ENCODE results near the gene RAB6B. TPM values are rescaled to one million over a fixed set of nuclear protein-coding genes. Genes with fewer than 3 reads are reported as not detected.

Gene RAB6B
- total and polyA plus RNA-seq, 2 donors (not counting 1 experiment from before 2014, with no cell fraction given): 0.83 to 1.5 TPM

- Histone ChIP-seq H3K79me2 (ENCODE audit: control insufficient read depth, insufficient read depth, low read length) (no peaks in the 10 kb centered on the region), H4K20me1 (ENCODE audit: control insufficient read depth, extremely low read depth, insufficient read depth, low read length) (no peaks in the 10 kb centered on the region), H3K4me3 (replicated peaks in 1 of 4; ENCODE audit: control extremely low read depth in 1 of 4, insufficient read depth in 1 of 4, low read depth in 3 of 4, low read length in 4 of 4) (no peak overlapping the region), H2AFZ (ENCODE audit: low read length) (no peak overlapping the region), H3K27ac (ENCODE audit: insufficient read depth, low read length) (no peak overlapping the region), H3K27me3 (ENCODE audit: control insufficient read depth, insufficient read depth, low read length) (no peaks in the 10 kb centered on the region), H3K4me2 (ENCODE audit: extremely low read depth, insufficient read depth, low read length) (no peak overlapping the region), H3K36me3 (ENCODE audit: control insufficient read depth, insufficient read depth, low read length) (no peaks in the 10 kb centered on the region), H3K4me1 (ENCODE audit: control insufficient read depth, extremely low read depth, insufficient read depth, low read length) (no peaks in the 10 kb centered on the region), H3K9ac (ENCODE audit: insufficient read depth, low read length) (no peak overlapping the region), H3K9me3 (ENCODE audit: control insufficient read depth, insufficient read depth, low read depth, low read length) (no peaks in the 10 kb centered on the region)
- DNase-seq (ENCODE audit: low read depth in 2 of 2): no peak
- no peak for TF ChIP-seq EZH2 (IDR thresholded peaks at IDR 0.05; ENCODE audit: low read length, missing control alignments)
- no peak for TF ChIP-seq CTCF (conservative IDR thresholded peaks at IDR 0.05 in 1 of 2, IDR thresholded peaks at IDR 0.05 in 1 of 2; ENCODE audit: low read depth in 1 of 2, low read length in 2 of 2)
These were observed 66.9 kb downstream of the RAB6B start for GRCh38 chr3:133828576-133829309.

DNA sequence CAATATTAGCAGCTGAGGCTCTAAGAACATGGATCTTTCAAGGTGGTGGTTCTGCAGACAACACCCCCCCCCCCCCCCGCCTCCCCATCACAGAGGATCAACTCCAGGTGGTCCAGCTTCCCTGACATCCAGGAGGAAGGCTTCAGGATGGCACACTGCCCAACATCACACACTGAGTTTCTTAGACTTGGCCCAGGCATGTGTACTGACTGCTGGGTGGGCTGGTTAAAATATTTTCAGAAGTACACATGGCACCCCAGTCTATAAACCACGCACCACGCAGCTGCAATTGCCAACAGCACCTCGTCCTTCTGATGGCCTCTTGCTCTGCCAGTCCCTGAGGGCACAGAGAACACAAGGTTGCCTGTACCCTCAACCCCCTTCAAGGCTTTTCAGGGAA, 68.0 kb downstream of the RAB6B start:
- no peak overlapping the region for H3K9ac ChIP-seq (ENCODE audit: insufficient read depth, low read length)
- no peaks in the 10 kb centered on the region for H3K9me3 ChIP-seq (ENCODE audit: control insufficient read depth, insufficient read depth, low read depth, low read length)
- no peak overlapping the region for H2AFZ ChIP-seq (ENCODE audit: low read length)
- H3K79me2 ChIP-seq (ENCODE audit: control insufficient read depth, insufficient read depth, low read length): no peaks in the 10 kb centered on the region
- no peaks in the 10 kb centered on the region for H4K20me1 ChIP-seq (ENCODE audit: control insufficient read depth, extremely low read depth, insufficient read depth, low read length)
- DNase-seq (ENCODE audit: low read depth in 2 of 2): no peak
- no peaks in the 10 kb centered on the region for H3K27me3 ChIP-seq (ENCODE audit: control insufficient read depth, insufficient read depth, low read length)
- no peaks in the 10 kb centered on the region for H3K4me1 ChIP-seq (ENCODE audit: control insufficient read depth, extremely low read depth, insufficient read depth, low read length)
- H3K4me2 ChIP-seq (ENCODE audit: extremely low read depth, insufficient read depth, low read length): no peak overlapping the region
- no peak for TF ChIP-seq EZH2 (IDR thresholded peaks at IDR 0.05; ENCODE audit: low read length, missing control alignments)
- TF ChIP-seq CTCF (conservative IDR thresholded peaks at IDR 0.05 in 1 of 2, IDR thresholded peaks at IDR 0.05 in 1 of 2; ENCODE audit: low read depth in 1 of 2, low read length in 2 of 2): no peak
- H3K4me3 ChIP-seq (replicated peaks in 1 of 4; ENCODE audit: control extremely low read depth in 1 of 4, insufficient read depth in 1 of 4, low read depth in 3 of 4, low read length in 4 of 4): no peak overlapping the region
- H3K27ac ChIP-seq (ENCODE audit: insufficient read depth, low read length): no peak overlapping the region
- H3K36me3 ChIP-seq (ENCODE audit: control insufficient read depth, insufficient read depth, low read length): peaks cover 2% of the 10 kb centered on the region

GRCh38 chr3:133827136-133827535, 68.5 kb downstream of the RAB6B start:
- no peaks in the 10 kb centered on the region for H3K9me3 ChIP-seq (ENCODE audit: control insufficient read depth, insufficient read depth, low read depth, low read length)
- no peak overlapping the region for H3K9ac ChIP-seq (ENCODE audit: insufficient read depth, low read length)
- no peak for TF ChIP-seq CTCF (conservative IDR thresholded peaks at IDR 0.05 in 1 of 2, IDR thresholded peaks at IDR 0.05 in 1 of 2; ENCODE audit: low read depth in 1 of 2, low read length in 2 of 2)
- no peak for TF ChIP-seq EZH2 (IDR thresholded peaks at IDR 0.05; ENCODE audit: low read length, missing control alignments)
- no peak overlapping the region for H2AFZ ChIP-seq (ENCODE audit: low read length)
- no peaks in the 10 kb centered on the region for H3K79me2 ChIP-seq (ENCODE audit: control insufficient read depth, insufficient read depth, low read length)
- H3K27me3 ChIP-seq (ENCODE audit: control insufficient read depth, insufficient read depth, low read length): no peaks in the 10 kb centered on the region
- no peaks in the 10 kb centered on the region for H3K4me1 ChIP-seq (ENCODE audit: control insufficient read depth, extremely low read depth, insufficient read depth, low read length)
- no peak overlapping the region for H3K4me3 ChIP-seq (replicated peaks in 1 of 4; ENCODE audit: control extremely low read depth in 1 of 4, insufficient read depth in 1 of 4, low read depth in 3 of 4, low read length in 4 of 4)
- H3K4me2 ChIP-seq (ENCODE audit: extremely low read depth, insufficient read depth, low read length): no peak overlapping the region
- H4K20me1 ChIP-seq (ENCODE audit: control insufficient read depth, extremely low read depth, insufficient read depth, low read length): no peaks in the 10 kb centered on the region
- no peak overlapping the region for H3K27ac ChIP-seq (ENCODE audit: insufficient read depth, low read length)
- DNase-seq (ENCODE audit: low read depth in 2 of 2): no peak
- peaks cover 6% of the 10 kb centered on the region for H3K36me3 ChIP-seq (ENCODE audit: control insufficient read depth, insufficient read depth, low read length)
